ENCODE results near the gene PLEKHA1.

The PLEKHA1 gene

GRCh38 chr10:122379041-122379440, 4.5 kb downstream of the PLEKHA1 start:
- no peak for DNase-seq (ENCODE audit: low read depth)

- DNase-seq (ENCODE audit: low read depth), result no peak
Observed at GRCh38 chr10:122379537-122379936, 5.0 kb downstream of the PLEKHA1 start.

- DNase-seq (ENCODE audit: low read depth), result no peak
Observed at GRCh38 chr10:122380703-122381102, 6.2 kb downstream of the PLEKHA1 start.

GRCh38 chr10:122381680-122382079, 7.2 kb downstream of the PLEKHA1 start:
- DNase-seq (ENCODE audit: low read depth), result no peak

- no peak for DNase-seq (ENCODE audit: low read depth)
Observed at GRCh38 chr10:122386514-122386913, 12.0 kb downstream of the PLEKHA1 start.

- no peak for DNase-seq (ENCODE audit: low read depth)
Observed at GRCh38 chr10:122387572-122387971, 13.1 kb downstream of the PLEKHA1 start.

- no peak for DNase-seq (ENCODE audit: low read depth)
Observed at GRCh38 chr10:122388287-122388997, 13.9 kb downstream of the PLEKHA1 start.

GRCh38 chr10:122390271-122390670, 15.8 kb downstream of the PLEKHA1 start:
- DNase-seq (ENCODE audit: low read depth), result no peak

GRCh38 chr10:122390679-122391078, 16.2 kb downstream of the PLEKHA1 start:
- DNase-seq (ENCODE audit: low read depth), result no peak

- no peak for DNase-seq (ENCODE audit: low read depth)
Observed at GRCh38 chr10:122391875-122392274, 17.4 kb downstream of the PLEKHA1 start.

GRCh38 chr10:122392835-122393234, 18.3 kb downstream of the PLEKHA1 start:
- DNase-seq (ENCODE audit: low read depth), result no peak

- DNase-seq (ENCODE audit: low read depth), result no peak
Observed at GRCh38 chr10:122393288-122393687, 18.8 kb downstream of the PLEKHA1 start.

GRCh38 chr10:122402548-122403131, 28.1 kb downstream of the PLEKHA1 start:
- no peak for DNase-seq (ENCODE audit: low read depth)

- no peak for DNase-seq (ENCODE audit: low read depth)
Observed at GRCh38 chr10:122404576-122404975, 30.1 kb downstream of the PLEKHA1 start.

- no peak for DNase-seq (ENCODE audit: low read depth)
Observed at GRCh38 chr10:122407375-122408125, 33.0 kb downstream of the PLEKHA1 start.

- DNase-seq (ENCODE audit: low read depth), result no peak
Observed at GRCh38 chr10:122413327-122413726, 38.8 kb downstream of the PLEKHA1 start.

GRCh38 chr10:122417667-122418066, 43.2 kb downstream of the PLEKHA1 start:
- no peak for DNase-seq (ENCODE audit: low read depth)

- no peak for DNase-seq (ENCODE audit: low read depth)
Observed at GRCh38 chr10:122419016-122419415, 44.5 kb downstream of the PLEKHA1 start.

- no peak for DNase-seq (ENCODE audit: low read depth)
Observed at GRCh38 chr10:122419876-122420623, 45.5 kb downstream of the PLEKHA1 start.

- DNase-seq (ENCODE audit: low read depth), result no peak
Observed at GRCh38 chr10:122420624-122421007, 46.1 kb downstream of the PLEKHA1 start.

GRCh38 chr10:122421054-122421625, 46.6 kb downstream of the PLEKHA1 start:
- no peak for DNase-seq (ENCODE audit: low read depth)

GRCh38 chr10:122421742-122422141, 47.2 kb downstream of the PLEKHA1 start:
- no peak for DNase-seq (ENCODE audit: low read depth)
